ENCODE data around the gene SEMA4B.

DNA sequence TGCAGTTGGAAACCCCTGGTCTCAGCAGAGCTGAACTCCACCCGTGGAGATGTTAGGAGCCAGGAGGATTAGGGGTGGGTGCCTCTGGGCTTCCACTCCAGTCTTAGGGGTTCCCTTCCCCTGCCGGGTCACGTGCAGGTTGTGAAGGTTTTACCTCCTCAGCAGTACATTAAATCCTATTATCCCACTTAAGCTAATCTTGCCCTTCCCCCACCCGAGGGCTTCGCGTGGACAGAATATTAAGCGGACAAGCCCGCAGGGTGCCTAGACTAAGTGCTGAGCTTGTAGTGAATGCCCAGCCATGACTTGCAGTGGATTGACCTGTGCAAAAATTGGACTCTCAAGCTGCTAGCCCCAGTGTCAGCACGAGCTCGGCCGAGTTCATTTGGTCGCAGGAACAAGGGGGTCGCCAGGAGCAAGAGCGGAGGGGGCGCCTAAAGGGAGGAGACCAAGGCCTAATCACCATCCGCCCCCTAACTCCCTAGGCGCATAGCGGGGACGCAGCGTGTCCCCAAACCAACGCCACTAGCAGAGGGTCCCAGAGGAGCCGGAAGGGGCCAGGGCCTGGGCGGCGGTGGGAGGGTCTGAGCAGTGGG lies 498 bp upstream of the SEMA4B start:
- TF ChIP-seq POLR2AphosphoS5 (IDR thresholded peaks at IDR 0.05; ENCODE audit: low read depth, low read length) (no peak), POLR2A (IDR thresholded peaks at IDR 0.05; ENCODE audit: low read depth, low read length) (no peak), TAF1 (IDR thresholded peaks at IDR 0.05; ENCODE audit: borderline replicate concordance, low read depth, low read length) (no peak)

Measured in GM12892 (cell line).